ENCODE measurements around the gene EPDR1. TPM values are rescaled to one million over a fixed set of nuclear protein-coding genes. Genes with fewer than 3 reads are reported as not detected.

EPDR1 gene
- total RNA-seq, 4 donors from 2014 or later = 2.2 to 4.9 (median 4.2) TPM

- 69% methylated on average over 8 of the region's 8 CpGs for WGBS
- Histone ChIP-seq H3K36me3 (no peaks in the 10 kb centered on the region), H3K4me3 (no peak overlapping the region), H3K4me1 (no peaks in the 10 kb centered on the region), H3K27ac (peak overlapping the region; percentile 45), H3K27me3 (no peaks in the 10 kb centered on the region), H3K9me3 (no peaks in the 10 kb centered on the region)
- TF ChIP-seq, protein P1, sequence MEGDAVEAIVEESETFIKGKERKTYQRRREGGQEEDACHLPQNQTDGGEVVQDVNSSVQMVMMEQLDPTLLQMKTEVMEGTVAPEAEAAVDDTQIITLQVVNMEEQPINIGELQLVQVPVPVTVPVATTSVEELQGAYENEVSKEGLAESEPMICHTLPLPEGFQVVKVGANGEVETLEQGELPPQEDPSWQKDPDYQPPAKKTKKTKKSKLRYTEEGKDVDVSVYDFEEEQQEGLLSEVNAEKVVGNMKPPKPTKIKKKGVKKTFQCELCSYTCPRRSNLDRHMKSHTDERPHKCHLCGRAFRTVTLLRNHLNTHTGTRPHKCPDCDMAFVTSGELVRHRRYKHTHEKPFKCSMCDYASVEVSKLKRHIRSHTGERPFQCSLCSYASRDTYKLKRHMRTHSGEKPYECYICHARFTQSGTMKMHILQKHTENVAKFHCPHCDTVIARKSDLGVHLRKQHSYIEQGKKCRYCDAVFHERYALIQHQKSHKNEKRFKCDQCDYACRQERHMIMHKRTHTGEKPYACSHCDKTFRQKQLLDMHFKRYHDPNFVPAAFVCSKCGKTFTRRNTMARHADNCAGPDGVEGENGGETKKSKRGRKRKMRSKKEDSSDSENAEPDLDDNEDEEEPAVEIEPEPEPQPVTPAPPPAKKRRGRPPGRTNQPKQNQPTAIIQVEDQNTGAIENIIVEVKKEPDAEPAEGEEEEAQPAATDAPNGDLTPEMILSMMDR (IDR thresholded peaks at IDR 0.05) = no peak
- TF ChIP-seq POLR2A (IDR thresholded peaks at IDR 0.05) (no peak), EP300 (IDR thresholded peaks at IDR 0.05) (no peak), POLR2AphosphoS5 (IDR thresholded peaks at IDR 0.05) (no peak)
- no peak for DNase-seq (ENCODE audit: low spot score in 2 of 2)
These were observed 23.7 kb downstream of the EPDR1 start for GRCh38 chr7:37943905-37944736.

GRCh38 chr7:37944737-37945054 is 24.3 kb downstream of the EPDR1 start:
- H3K4me3 ChIP-seq = no peak overlapping the region
- DNase-seq (ENCODE audit: low spot score in 2 of 2) = no peak
- TF ChIP-seq, protein P1 (IDR thresholded peaks at IDR 0.05) = no peak
- TF ChIP-seq POLR2AphosphoS5 (IDR thresholded peaks at IDR 0.05) (no peak), EP300 (IDR thresholded peaks at IDR 0.05) (no peak), POLR2A (IDR thresholded peaks at IDR 0.05) (no peak)
- H3K4me1 ChIP-seq = no peaks in the 10 kb centered on the region
- H3K9me3 ChIP-seq = no peaks in the 10 kb centered on the region
- no peaks in the 10 kb centered on the region for H3K36me3 ChIP-seq
- H3K27ac ChIP-seq = no peak overlapping the region
- WGBS = 67% methylated on average over 2 of the region's 2 CpGs
- no peaks in the 10 kb centered on the region for H3K27me3 ChIP-seq

DNA sequence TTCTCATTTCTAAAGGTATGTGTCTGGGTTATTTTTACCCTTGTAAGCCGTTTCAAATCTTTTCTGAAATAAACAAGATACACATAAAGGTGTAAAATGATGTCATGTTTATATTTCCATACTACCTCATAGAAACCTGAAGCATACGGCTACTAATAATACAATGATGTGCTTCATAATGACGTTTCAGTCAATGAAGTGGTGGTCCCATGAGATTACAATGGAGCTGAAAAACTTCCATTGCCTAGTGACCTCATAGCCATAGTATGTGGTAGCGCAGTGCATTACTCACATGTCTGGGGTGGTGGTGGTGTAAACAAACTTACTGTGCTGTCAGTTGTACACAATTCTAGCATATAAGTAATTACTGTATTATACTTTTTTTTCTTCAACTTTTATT is 24.9 kb downstream of the EPDR1 start:
- Histone ChIP-seq H3K36me3 (no peaks in the 10 kb centered on the region), H3K27me3 (no peaks in the 10 kb centered on the region), H3K4me1 (no peaks in the 10 kb centered on the region), H3K4me3 (no peak overlapping the region), H3K27ac (no peak overlapping the region), H3K9me3 (no peaks in the 10 kb centered on the region)
- DNase-seq (ENCODE audit: low spot score in 2 of 2) = no peak
- 75% methylated on average over 4 of the region's 4 CpGs for WGBS
- TF ChIP-seq, protein P1 (IDR thresholded peaks at IDR 0.05) = no peak
- no peak for TF ChIP-seq POLR2A (IDR thresholded peaks at IDR 0.05)
- no peak for TF ChIP-seq POLR2AphosphoS5 (IDR thresholded peaks at IDR 0.05)
- no peak for TF ChIP-seq EP300 (IDR thresholded peaks at IDR 0.05)

GRCh38 chr7:37947138-37947940 is 26.9 kb downstream of the EPDR1 start:
- WGBS = 91% methylated on average over 7 of the region's 7 CpGs

GRCh38 chr7:37947941-37948210 is 27.4 kb downstream of the EPDR1 start:
- Histone ChIP-seq H3K36me3 (no peaks in the 10 kb centered on the region), H3K4me3 (no peak overlapping the region), H3K4me1 (no peaks in the 10 kb centered on the region), H3K27me3 (no peaks in the 10 kb centered on the region), H3K9me3 (no peaks in the 10 kb centered on the region), H3K27ac (no peak overlapping the region)
- TF ChIP-seq EP300 (IDR thresholded peaks at IDR 0.05) (no peak), POLR2AphosphoS5 (IDR thresholded peaks at IDR 0.05) (no peak)
- no peak for DNase-seq (ENCODE audit: low spot score in 2 of 2)
- WGBS = 92% methylated on average over 7 of the region's 7 CpGs

More at GRCh38 chr7:37947138-37947940, 26.9 kb downstream of the EPDR1 start:
- Histone ChIP-seq H3K27me3 (no peaks in the 10 kb centered on the region), H3K4me1 (no peaks in the 10 kb centered on the region), H3K27ac (no peak overlapping the region), H3K36me3 (no peaks in the 10 kb centered on the region), H3K9me3 (no peaks in the 10 kb centered on the region), H3K4me3 (no peak overlapping the region)
- TF ChIP-seq POLR2AphosphoS5 (IDR thresholded peaks at IDR 0.05) (no peak), POLR2A (IDR thresholded peaks at IDR 0.05) (no peak), EP300 (IDR thresholded peaks at IDR 0.05) (no peak)
- TF ChIP-seq, protein P1 (IDR thresholded peaks at IDR 0.05) = no peak
- DNase-seq (ENCODE audit: low spot score in 2 of 2) = no peak
